Measurements from ENCODE around the gene SPSB3. TPM values are rescaled to one million over a fixed set of nuclear protein-coding genes. Genes with fewer than 3 reads are reported as not detected.

Gene SPSB3
- total and polyA plus RNA-seq, 12 donors = 8.3 to 297 (median 107) TPM

GRCh38 chr16:1743376-1744337, 38.7 kb downstream of the SPSB3 start:
- no peak for DNase-seq
- Histone ChIP-seq H3K4me1 (replicated peaks in 1 of 2) (no peaks in the 10 kb centered on the region), H3K4me3 (no peak overlapping the region), H3K27me3 (no peaks in the 10 kb centered on the region), H3K27ac (no peak overlapping the region), H3K36me3 (replicated peaks in 1 of 2) (peaks cover 0 to 54% of the 10 kb centered on the region in 2 donors), H3K9me3 (replicated peaks in 1 of 3) (no peaks in the 10 kb centered on the region)
- intact Hi-C loops (cut with DNase I) = loop anchor here in 1 of 2 donors (10.0 kb wide), 1 partner anchor 69 kb away; the partner anchor contains the start of gene JPT2
- 90 to 93% (median 93%) methylated on average over 22 to 32 of the region's 32 CpGs for WGBS, 4 donors
- no peak for TF ChIP-seq POLR2A (IDR thresholded peaks at IDR 0.05)
- no peak for TF ChIP-seq CTCF (IDR thresholded peaks at IDR 0.05)

GRCh38 chr16:1741553-1742165, 40.7 kb downstream of the SPSB3 start:
- H3K36me3 ChIP-seq (replicated peaks in 1 of 2) = peaks cover 0 to 37% of the 10 kb centered on the region in 2 donors
- H3K4me1 ChIP-seq (replicated peaks in 1 of 2) = no peaks in the 10 kb centered on the region
- 91 to 95% (median 93%) methylated on average over 8 to 19 of the region's 19 CpGs for WGBS, 4 donors
- no peak overlapping the region for H3K27ac ChIP-seq
- H3K9me3 ChIP-seq (replicated peaks in 1 of 3) = no peaks in the 10 kb centered on the region
- no peak for TF ChIP-seq CTCF (IDR thresholded peaks at IDR 0.05)
- no peak overlapping the region for H3K4me3 ChIP-seq
- DNase-seq = no peak
- intact Hi-C loops (cut with DNase I) = loop anchor here in 1 of 2 donors (10.0 kb wide), 1 partner anchor 67 kb away; the partner anchor contains the start of gene JPT2
- H3K27me3 ChIP-seq = no peaks in the 10 kb centered on the region

- 89 to 92% (median 90%) methylated on average over 13 to 30 of the region's 30 CpGs for WGBS, 4 donors
- H3K27me3 ChIP-seq = no peaks in the 10 kb centered on the region
- no peaks in the 10 kb centered on the region for H3K4me1 ChIP-seq (replicated peaks in 1 of 2)
- peaks cover 0 to 34% of the 10 kb centered on the region in 2 donors for H3K36me3 ChIP-seq (replicated peaks in 1 of 2)
- no peaks in the 10 kb centered on the region for H3K9me3 ChIP-seq (replicated peaks in 1 of 3)
- H3K4me3 ChIP-seq = no peak overlapping the region
- intact Hi-C loops (cut with DNase I) = loop anchor here in 1 of 2 donors (10.0 kb wide), 1 partner anchor 66 kb away; the partner anchor contains the start of gene JPT2
- no peak overlapping the region for H3K27ac ChIP-seq
- TF ChIP-seq CTCF (IDR thresholded peaks at IDR 0.05) (no peak), POLR2A (IDR thresholded peaks at IDR 0.05) (no peak)
- no peak for DNase-seq
These were observed 41.4 kb downstream of the SPSB3 start for GRCh38 chr16:1740781-1741490.

GRCh38 chr16:1740234-1740633, 42.1 kb downstream of the SPSB3 start:
- H3K4me1 ChIP-seq (replicated peaks in 1 of 2) = no peaks in the 10 kb centered on the region
- no peak overlapping the region for H3K27ac ChIP-seq
- no peak for DNase-seq
- intact Hi-C loops (cut with DNase I) = loop anchor here in 1 of 2 donors (10.0 kb wide), 1 partner anchor 65 kb away; the partner anchor contains the start of gene JPT2
- WGBS, 4 donors = 94 to 97% (median 96%) methylated on average over 29 to 33 of the region's 33 CpGs
- H3K36me3 ChIP-seq (replicated peaks in 1 of 2) = peaks cover 0 to 27% of the 10 kb centered on the region in 2 donors
- H3K27me3 ChIP-seq = no peaks in the 10 kb centered on the region
- no peaks in the 10 kb centered on the region for H3K9me3 ChIP-seq (replicated peaks in 1 of 3)
- TF ChIP-seq POLR2A (IDR thresholded peaks at IDR 0.05) = no peak
- no peak for TF ChIP-seq CTCF (IDR thresholded peaks at IDR 0.05)
- H3K4me3 ChIP-seq = no peak overlapping the region
